DMS79 treated with DMSO at 0.1 percent for 48 hours (cell line): ENCODE measurements around the gene PRKCG.
A peak's percentile ranks its signal among the peaks of the same experiment; 100 is the strongest.

Source experiments
- DNase-seq: peaks from one replicate; lab custom pipeline; 2025; lab: John Stamatoyannopoulos, UW

Gene PRKCG

DNA sequence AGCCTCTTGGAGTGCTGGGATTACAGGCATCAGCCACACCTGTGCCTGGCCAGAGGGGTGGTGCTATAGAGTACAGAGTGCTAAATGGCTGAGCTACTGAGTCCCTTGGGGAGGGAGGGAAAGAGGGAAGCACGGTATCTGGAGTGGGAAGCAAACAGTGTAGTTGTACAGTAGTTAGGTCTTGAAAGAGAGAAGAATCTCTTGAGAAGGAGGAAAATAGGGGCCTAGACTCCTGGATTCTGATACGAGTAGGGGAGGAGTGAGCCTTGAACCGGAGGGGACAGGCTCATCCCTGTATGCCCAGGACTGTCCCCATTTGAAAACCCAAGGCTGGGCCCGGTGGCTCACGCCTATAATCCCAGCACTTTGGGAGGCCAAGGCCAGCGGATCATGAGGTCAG, 9.2 kb upstream of the PRKCG start:
- DNase-seq: no peak

DNA sequence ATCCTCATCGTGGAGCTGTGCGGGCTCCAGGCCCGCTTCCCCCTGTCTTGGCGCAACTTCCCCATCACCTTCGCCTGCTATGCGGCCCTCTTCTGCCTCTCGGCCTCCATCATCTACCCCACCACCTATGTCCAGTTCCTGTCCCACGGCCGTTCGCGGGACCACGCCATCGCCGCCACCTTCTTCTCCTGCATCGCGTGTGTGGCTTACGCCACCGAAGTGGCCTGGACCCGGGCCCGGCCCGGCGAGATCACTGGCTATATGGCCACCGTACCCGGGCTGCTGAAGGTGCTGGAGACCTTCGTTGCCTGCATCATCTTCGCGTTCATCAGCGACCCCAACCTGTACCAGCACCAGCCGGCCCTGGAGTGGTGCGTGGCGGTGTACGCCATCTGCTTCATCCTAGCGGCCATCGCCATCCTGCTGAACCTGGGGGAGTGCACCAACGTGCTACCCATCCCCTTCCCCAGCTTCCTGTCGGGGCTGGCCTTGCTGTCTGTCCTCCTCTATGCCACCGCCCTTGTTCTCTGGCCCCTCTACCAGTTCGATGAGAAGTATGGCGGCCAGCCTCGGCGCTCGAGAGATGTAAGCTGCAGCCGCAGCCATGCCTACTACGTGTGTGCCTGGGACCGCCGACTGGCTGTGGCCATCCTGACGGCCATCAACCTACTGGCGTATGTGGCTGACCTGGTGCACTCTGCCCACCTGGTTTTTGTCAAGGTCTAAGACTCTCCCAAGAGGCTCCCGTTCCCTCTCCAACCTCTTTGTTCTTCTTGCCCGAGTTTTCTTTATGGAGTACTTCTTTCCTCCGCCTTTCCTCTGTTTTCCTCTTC, 8.0 kb upstream of the PRKCG start:
- DNase-seq: no peak

GRCh38 chr19:53874606-53874990, 7.4 kb upstream of the PRKCG start:
- DNase-seq: no peak

GRCh38 chr19:53875602-53876325, 6.2 kb upstream of the PRKCG start:
- DNase-seq: no peak

DNA sequence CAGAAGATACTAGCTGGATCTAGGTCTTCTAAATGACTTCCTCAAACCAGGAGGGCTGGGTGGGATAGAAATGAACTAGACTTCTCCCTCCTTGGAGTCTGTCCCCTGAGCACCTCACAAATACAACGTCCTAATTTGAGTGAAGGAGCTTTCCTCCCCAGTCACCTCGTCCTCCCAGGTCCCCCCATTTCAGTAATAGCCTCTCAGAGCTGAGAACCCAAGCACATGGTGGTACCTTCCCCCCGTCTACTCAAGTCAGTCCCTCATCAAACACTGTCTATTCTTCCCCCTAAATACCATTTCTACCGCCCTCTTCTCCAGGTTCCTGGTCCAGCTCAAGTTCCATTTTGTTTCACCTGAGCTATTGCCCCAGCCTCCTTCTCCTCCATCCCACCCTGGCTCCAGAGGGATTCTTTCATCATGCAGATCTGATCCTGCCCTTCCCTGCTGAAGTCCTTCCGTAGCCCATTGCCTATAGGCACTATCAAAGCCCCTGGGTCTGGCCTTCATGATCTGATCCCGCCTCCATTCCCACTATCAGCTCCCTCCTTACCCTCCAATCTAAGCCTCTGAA, 5.3 kb upstream of the PRKCG start:
- no peak for DNase-seq

DNA sequence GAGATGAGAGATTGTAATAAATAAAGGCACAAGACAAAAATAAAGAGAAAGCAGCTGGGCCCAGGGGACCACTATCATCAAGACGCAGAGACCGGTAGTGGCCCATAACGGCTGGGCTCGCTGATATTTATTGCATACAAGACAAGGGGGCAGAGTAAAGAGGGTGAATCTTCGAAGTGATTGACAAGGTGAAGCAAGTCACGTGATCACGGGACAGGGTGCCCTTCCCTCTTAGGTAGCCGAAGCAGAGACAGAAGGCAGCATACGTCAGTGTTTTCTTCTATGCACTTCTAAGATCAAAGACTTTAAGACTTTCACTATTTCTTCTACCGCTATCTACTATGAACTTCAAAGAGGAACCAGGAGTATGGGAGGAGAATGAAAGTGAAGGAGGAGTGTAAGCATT, 4.6 kb upstream of the PRKCG start:
- DNase-seq: no peak

- DNase-seq: no peak
Measured at GRCh38 chr19:53878776-53879139, 3.2 kb upstream of the PRKCG start.

DNA sequence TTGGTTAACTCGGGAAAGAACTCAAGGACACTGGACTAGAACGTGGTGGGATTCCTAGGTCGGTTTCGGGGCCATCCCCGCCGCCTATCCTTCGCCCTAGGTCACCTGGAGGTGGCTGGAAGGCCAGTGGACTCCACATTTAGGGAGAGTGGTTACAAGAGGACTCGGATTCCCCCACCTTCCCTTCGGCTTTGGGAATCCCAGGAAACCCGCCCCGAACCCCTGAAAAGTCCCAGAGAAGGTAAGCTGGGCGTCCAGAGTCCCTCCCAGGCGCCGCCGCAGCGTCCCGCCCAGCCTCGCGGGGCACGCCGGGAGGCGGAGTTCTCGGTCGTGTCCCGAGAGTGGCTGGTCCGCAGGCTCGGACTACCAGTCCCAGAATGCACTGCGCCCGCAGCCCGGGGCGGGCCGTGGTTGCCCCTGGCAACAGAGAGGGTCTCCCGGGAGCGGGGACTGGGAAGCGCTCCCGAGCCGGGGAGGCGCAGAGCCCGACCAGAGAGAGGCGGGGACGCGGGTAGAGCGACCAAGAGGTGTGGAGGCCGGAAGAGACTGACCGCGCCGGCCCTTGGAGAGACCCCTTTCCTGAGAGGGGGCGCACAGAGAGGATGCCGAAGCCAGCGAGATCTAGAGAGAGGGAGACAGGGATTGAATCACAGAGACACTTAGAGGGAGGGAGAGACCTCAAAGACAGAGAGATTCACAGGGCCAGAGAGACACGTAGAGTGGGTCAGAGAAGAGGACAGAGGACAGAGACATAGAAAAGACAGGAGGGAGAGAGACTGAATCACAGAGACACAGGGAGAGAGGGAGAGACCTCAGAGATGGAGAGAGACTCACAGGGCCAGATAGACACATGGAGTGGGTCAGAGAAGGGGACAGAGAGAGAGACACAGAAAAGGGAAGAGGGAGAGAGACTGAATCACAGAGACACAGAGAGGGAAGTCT, 2.6 kb upstream of the PRKCG start:
- peak; percentile 90 for DNase-seq

- no peak for DNase-seq
Measured at GRCh38 chr19:53880711-53881481, 1.1 kb upstream of the PRKCG start.

DNA sequence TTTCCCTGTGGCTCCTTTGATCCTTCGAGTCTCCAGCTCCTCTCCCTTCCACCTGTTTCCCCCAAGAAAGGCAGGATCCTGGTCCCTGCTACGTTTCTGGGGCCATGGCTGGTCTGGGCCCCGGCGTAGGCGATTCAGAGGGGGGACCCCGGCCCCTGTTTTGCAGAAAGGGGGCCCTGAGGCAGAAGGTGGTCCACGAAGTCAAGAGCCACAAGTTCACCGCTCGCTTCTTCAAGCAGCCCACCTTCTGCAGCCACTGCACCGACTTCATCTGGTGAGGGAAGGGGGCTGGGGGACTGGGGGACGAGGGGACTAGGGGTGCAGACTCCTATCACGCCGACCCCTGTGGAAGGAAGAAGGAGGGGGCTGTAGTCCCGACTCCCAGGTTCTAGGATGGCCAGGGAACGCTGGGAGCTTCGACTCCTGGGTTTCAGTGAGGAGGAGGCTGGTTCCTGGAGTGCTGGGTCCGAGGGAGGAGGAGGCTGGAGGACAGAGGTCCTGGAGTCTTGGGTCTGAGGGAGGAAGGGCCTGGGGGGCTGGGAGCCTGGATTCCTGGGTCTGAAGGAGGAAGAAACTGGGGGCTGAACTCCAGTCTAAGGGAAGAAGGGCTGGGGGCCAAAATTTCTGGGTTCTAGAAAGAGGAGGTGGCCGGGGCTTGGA, 524 bp downstream of the PRKCG start:
- DNase-seq: no peak

DNA sequence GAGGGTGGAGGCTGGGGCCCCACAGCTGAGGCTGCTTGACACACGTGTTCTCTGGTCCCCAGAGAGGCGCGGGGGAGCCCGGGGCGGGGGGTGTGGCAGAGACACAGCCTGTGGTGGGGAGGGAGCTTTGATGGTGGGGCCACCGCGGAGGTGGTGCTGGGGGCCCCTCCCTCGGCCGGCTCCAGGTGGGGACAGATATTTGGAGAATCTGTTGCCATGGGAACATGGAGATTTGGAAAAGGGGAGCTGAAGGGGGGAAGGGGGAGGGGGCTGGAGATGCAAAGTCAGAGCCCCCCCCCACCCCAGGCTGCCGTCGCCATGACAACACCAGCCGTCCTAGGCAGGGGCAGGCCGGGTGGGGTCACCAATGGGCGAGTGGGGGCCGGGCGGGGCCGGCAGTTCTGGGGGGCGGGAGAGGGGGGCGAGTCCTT, 1.2 kb downstream of the PRKCG start:
- no peak for DNase-seq

DNA sequence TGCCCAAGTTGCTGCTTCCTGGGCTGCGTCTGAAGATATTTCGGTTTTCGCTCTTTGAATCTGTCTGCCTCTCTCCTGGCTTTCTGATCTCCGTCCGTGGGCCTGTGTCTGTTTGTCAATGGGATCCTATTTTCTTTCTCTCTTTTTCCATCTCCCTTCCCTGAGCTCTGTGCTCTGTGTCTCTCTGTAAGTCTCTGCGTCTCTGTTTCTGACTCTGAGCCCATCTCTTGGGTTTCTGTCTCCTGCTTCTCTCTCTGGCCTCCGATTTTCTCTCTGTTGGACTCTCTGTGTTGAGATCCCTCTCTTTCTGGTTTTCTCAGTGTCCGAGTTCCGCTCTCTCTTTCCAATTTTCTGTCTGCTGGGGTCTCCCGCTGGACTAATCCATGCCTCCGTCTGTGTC, 1.7 kb downstream of the PRKCG start:
- no peak for DNase-seq

- no peak for DNase-seq
Measured at GRCh38 chr19:53884256-53884655, 2.3 kb downstream of the PRKCG start.

- no peak for DNase-seq
Measured at GRCh38 chr19:53885036-53885435, 3.0 kb downstream of the PRKCG start.

GRCh38 chr19:53892301-53892980, 10.4 kb downstream of the PRKCG start:
- DNase-seq: no peak

- DNase-seq: no peak
Measured at GRCh38 chr19:53892981-53893325, 11.0 kb downstream of the PRKCG start.

GRCh38 chr19:53894707-53895106, 12.7 kb downstream of the PRKCG start:
- no peak for DNase-seq

GRCh38 chr19:53896682-53897081, 14.7 kb downstream of the PRKCG start:
- no peak for DNase-seq

DNA sequence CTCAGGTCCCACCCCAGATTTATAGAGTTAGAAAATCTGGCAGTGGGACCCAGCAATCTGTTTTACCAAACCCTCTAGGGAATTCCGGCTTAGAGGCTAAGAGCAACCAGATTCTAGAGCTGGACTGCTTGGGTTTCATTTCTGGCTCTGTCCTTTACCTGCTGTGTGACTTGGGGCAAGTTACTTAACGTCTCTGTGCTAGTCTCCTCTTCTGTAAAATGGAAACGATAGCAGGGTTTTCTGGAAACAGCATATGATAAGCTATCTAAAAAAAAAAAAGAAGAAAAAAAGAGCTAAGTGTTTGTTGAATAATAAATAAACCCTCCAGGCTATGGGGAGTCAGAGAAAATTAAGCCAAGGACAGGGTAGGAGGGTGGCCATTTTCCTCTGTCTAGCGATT, 15.5 kb downstream of the PRKCG start:
- no peak for DNase-seq

GRCh38 chr19:53898166-53898565, 16.2 kb downstream of the PRKCG start:
- DNase-seq: no peak
